ENCODE results near the gene TKTL1.

DNA sequence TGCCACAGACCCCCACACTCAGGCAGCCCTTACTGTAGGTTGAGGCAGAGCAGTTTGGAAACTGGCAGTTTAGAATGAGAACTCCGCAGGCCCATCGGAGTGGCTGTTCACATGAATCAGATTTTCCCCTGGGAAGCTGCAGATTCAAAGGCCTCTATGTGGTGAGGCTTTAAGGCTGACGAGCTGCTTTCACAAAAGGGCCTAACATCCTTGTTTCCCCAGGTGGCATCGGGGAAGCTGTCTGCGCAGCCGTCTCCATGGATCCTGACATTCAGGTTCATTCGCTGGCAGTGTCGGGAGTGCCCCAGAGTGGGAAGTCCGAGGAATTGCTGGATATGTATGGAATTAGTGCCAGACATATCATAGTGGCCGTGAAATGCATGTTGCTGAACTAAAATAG is 33.7 kb downstream of the TKTL1 start:
- TF ChIP-seq, protein P1, sequence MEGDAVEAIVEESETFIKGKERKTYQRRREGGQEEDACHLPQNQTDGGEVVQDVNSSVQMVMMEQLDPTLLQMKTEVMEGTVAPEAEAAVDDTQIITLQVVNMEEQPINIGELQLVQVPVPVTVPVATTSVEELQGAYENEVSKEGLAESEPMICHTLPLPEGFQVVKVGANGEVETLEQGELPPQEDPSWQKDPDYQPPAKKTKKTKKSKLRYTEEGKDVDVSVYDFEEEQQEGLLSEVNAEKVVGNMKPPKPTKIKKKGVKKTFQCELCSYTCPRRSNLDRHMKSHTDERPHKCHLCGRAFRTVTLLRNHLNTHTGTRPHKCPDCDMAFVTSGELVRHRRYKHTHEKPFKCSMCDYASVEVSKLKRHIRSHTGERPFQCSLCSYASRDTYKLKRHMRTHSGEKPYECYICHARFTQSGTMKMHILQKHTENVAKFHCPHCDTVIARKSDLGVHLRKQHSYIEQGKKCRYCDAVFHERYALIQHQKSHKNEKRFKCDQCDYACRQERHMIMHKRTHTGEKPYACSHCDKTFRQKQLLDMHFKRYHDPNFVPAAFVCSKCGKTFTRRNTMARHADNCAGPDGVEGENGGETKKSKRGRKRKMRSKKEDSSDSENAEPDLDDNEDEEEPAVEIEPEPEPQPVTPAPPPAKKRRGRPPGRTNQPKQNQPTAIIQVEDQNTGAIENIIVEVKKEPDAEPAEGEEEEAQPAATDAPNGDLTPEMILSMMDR (conservative IDR thresholded peaks at IDR 0.05; ENCODE audit: low read length) = no peak
- TF ChIP-seq EZH2phosphoT487 (IDR thresholded peaks at IDR 0.05; ENCODE audit: borderline replicate concordance, low read depth, low read length) = no peak
